Stimulated activated CD4-positive, alpha-beta T cell treated with anti-CD3 and anti-CD28 coated beads, Interleukin-15, amount 100 ng/mL, for 24 hours (primary cell): ENCODE measurements around the gene MPIG6B.
"Not testable (repeated sequence)": the region's sequence is repeated elsewhere in the genome, so short reads cannot be mapped to it uniquely, and the experiment has no call there.

ENCODE experiments used
- DNase-seq: peaks from one replicate; pipeline ENCODE4 v3.0.0-alpha.2; 2020

MPIG6B gene

GRCh38 chr6:31701666-31702404 is 21.3 kb upstream of the MPIG6B start:
- DNase-seq = no peak

GRCh38 chr6:31702405-31702818 is 20.8 kb upstream of the MPIG6B start:
- peak; percentile 55 for DNase-seq

- peak; percentile 99 for DNase-seq
Measured at GRCh38 chr6:31702819-31703716, 20.1 kb upstream of the MPIG6B start, which contains the start of gene ABHD16A. Gene ABHD16A (minus strand): TSS chr6:31703324. CDS start chr6:31703281, 43 bp downstream.

GRCh38 chr6:31705931-31706330 is 17.2 kb upstream of the MPIG6B start:
- DNase-seq = no peak

GRCh38 chr6:31706599-31706998 is 16.6 kb upstream of the MPIG6B start, which contains the start of gene LY6G6F:
Gene LY6G6F (plus strand): TSS chr6:31706866. CDS start chr6:31706907, 41 bp downstream.
- DNase-seq = no peak

GRCh38 chr6:31707701-31708100 is 15.5 kb upstream of the MPIG6B start:
- no peak for DNase-seq

GRCh38 chr6:31708224-31708623 is 14.9 kb upstream of the MPIG6B start:
- DNase-seq = no peak

GRCh38 chr6:31709157-31709556 is 14.0 kb upstream of the MPIG6B start:
- not testable (repeated sequence) for DNase-seq

GRCh38 chr6:31710523-31711219 is 12.5 kb upstream of the MPIG6B start:
- DNase-seq = no peak

GRCh38 chr6:31711233-31711632 is 11.9 kb upstream of the MPIG6B start:
- DNase-seq = no peak

- no peak for DNase-seq
Measured at GRCh38 chr6:31712296-31712695, 10.9 kb upstream of the MPIG6B start.

- no peak for DNase-seq
Measured at GRCh38 chr6:31713465-31713864, 9.7 kb upstream of the MPIG6B start.

GRCh38 chr6:31713991-31714684 is 9.0 kb upstream of the MPIG6B start:
- no peak for DNase-seq

GRCh38 chr6:31715022-31715958 is 7.9 kb upstream of the MPIG6B start, which contains the start of gene LY6G6D:
Gene LY6G6D (plus strand): TSS chr6:31715348. CDS start chr6:31715356, 8 bp downstream.
- no peak for DNase-seq

- no peak for DNase-seq
Measured at GRCh38 chr6:31717499-31718222, 5.5 kb upstream of the MPIG6B start.

GRCh38 chr6:31718265-31718664 is 4.9 kb upstream of the MPIG6B start:
- DNase-seq = no peak

GRCh38 chr6:31719001-31719400 is 4.2 kb upstream of the MPIG6B start:
- no peak for DNase-seq

- no peak for DNase-seq
Measured at GRCh38 chr6:31720196-31720770, 2.9 kb upstream of the MPIG6B start.

GRCh38 chr6:31721351-31722020 is 1.7 kb upstream of the MPIG6B start, which contains the start of gene LY6G6C:
Gene LY6G6C (minus strand): TSS chr6:31721746. CDS start chr6:31721679, 67 bp downstream.
- no peak for DNase-seq
